Erythroblast (primary cell): ENCODE measurements around the gene RUFY1.

Experiments
- GATA1 ChIP-seq: IDR thresholded peaks from 2 replicates; pipeline ENCODE4 v1.6.1; 2011; ENCODE audit warnings: low read depth, mild to moderate bottlenecking, control low read depth, low read length, moderate library complexity
- POLR2A ChIP-seq: IDR thresholded peaks from 2 replicates; pipeline ENCODE4 v1.6.1; 2011; ENCODE audit warnings: mild to moderate bottlenecking, low read length

DNA sequence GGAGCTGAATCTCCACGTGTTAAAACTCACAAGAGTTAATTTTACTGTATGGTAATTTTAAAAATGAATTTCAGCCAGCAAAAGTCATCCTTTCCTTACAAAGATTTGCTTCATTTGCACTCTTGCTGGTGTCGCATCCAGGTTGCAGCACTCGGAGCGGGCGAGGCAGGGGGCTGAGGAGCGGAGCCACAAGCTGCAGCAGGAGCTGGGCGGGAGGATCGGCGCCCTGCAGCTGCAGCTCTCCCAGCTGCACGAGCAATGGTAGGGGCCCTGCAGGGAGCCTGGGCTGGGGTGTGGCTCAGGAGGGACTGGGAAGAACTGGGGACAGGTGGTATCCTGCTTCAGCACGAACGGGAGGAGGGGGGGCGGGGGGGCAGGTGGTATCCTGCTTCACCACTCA lies 46.1 kb downstream of the RUFY1 start:
- TF ChIP-seq POLR2A (no peak), GATA1 (no peak)
